ENCODE data around the gene MAOA.

DNA sequence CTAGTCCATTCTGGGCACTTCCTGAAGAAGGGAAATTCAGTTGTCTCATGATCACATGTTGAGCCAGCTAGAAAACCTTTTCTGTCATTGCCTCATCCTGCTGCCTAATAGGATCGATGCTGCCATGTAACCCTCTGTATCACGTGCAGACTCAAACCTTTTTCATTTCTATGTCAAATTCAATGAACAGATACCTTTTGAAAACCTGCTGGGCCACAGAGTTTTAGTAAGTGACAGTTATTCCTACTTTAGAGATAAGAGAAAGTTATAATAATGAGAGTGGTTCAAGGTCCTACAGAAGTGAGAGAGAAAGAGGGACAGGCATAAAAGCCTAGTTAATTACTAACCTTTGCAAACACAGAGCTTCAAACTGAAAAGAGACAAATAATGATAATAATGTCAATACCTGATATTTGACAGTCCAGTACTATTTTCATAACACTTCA is 46.0 kb downstream of the MAOA start:
- TF ChIP-seq, protein P1, sequence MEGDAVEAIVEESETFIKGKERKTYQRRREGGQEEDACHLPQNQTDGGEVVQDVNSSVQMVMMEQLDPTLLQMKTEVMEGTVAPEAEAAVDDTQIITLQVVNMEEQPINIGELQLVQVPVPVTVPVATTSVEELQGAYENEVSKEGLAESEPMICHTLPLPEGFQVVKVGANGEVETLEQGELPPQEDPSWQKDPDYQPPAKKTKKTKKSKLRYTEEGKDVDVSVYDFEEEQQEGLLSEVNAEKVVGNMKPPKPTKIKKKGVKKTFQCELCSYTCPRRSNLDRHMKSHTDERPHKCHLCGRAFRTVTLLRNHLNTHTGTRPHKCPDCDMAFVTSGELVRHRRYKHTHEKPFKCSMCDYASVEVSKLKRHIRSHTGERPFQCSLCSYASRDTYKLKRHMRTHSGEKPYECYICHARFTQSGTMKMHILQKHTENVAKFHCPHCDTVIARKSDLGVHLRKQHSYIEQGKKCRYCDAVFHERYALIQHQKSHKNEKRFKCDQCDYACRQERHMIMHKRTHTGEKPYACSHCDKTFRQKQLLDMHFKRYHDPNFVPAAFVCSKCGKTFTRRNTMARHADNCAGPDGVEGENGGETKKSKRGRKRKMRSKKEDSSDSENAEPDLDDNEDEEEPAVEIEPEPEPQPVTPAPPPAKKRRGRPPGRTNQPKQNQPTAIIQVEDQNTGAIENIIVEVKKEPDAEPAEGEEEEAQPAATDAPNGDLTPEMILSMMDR (IDR thresholded peaks at IDR 0.05), result no peak
- no peak for TF ChIP-seq POLR2AphosphoS5 (IDR thresholded peaks at IDR 0.05; ENCODE audit: low read depth, low read length)
- TF ChIP-seq SIN3A (IDR thresholded peaks at IDR 0.05; ENCODE audit: borderline replicate concordance, insufficient read depth, low read depth, low read length), result no peak
- no peak for TF ChIP-seq TCF7L2 (IDR thresholded peaks at IDR 0.05; ENCODE audit: low read depth, low read length)
- TF ChIP-seq, protein P2, sequence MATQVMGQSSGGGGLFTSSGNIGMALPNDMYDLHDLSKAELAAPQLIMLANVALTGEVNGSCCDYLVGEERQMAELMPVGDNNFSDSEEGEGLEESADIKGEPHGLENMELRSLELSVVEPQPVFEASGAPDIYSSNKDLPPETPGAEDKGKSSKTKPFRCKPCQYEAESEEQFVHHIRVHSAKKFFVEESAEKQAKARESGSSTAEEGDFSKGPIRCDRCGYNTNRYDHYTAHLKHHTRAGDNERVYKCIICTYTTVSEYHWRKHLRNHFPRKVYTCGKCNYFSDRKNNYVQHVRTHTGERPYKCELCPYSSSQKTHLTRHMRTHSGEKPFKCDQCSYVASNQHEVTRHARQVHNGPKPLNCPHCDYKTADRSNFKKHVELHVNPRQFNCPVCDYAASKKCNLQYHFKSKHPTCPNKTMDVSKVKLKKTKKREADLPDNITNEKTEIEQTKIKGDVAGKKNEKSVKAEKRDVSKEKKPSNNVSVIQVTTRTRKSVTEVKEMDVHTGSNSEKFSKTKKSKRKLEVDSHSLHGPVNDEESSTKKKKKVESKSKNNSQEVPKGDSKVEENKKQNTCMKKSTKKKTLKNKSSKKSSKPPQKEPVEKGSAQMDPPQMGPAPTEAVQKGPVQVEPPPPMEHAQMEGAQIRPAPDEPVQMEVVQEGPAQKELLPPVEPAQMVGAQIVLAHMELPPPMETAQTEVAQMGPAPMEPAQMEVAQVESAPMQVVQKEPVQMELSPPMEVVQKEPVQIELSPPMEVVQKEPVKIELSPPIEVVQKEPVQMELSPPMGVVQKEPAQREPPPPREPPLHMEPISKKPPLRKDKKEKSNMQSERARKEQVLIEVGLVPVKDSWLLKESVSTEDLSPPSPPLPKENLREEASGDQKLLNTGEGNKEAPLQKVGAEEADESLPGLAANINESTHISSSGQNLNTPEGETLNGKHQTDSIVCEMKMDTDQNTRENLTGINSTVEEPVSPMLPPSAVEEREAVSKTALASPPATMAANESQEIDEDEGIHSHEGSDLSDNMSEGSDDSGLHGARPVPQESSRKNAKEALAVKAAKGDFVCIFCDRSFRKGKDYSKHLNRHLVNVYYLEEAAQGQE (IDR thresholded peaks at IDR 0.05; ENCODE audit: insufficient read depth in 1 of 2, low read depth in 2 of 2, low read length in 1 of 2), result no peak

Measured in Panc1 (cell line).